ENCODE data around the gene DGKI.
A peak's percentile ranks its signal among the peaks of the same experiment; 100 is the strongest.
"Not testable (repeated sequence)": the region's sequence is repeated elsewhere in the genome, so short reads cannot be mapped to it uniquely, and the experiment has no call there.

DGKI gene

DNA sequence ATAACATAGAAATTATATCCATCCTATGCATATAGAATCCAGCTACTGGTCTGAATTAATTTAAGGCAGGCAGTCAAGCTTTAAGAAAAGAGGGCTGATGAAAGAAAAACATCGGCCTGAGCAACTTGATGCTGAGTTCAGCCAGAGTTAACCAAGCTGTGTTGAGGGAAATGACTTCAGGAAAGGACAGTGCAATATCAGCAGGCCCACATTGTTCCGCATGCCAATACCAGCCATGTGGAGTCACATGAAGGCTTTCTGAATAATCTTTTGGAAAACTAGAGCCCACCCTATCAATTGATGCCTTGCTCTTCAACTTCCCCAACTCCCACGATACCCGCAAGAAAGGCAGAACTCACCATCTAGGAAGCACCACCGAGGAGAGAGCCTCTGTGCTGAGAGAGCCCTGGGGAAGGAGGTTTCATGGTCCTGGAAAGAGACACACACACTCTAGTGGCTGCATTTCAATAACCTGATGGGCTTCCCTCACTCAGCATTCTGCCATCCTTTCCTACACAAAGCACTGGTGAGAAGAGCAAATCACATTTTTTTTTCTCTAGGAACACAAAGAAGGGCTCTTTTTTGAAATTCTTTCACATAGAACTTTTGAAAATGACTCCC is 377.5 kb downstream of the DGKI start:
- no peak for DNase-seq (ENCODE audit: low spot score)

DNA sequence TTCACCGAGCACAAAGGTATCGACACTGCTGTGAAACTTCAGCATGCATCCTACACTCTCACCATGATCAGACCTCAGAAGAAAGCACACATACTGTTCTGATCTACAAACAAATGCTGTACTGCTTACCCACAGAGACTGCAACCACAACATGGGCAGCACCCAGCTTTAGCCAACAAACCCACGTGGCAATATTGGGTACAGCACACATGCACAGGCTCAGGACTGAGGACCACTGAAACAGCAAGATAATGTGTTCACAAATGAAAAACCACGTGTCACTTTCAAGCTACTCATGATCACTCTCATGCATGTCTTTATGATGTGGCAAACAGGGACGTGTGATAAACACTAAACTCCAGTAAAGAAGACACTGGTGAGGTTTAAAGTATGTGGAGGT is 383.9 kb downstream of the DGKI start:
- no peak for DNase-seq (ENCODE audit: low spot score)

DNA sequence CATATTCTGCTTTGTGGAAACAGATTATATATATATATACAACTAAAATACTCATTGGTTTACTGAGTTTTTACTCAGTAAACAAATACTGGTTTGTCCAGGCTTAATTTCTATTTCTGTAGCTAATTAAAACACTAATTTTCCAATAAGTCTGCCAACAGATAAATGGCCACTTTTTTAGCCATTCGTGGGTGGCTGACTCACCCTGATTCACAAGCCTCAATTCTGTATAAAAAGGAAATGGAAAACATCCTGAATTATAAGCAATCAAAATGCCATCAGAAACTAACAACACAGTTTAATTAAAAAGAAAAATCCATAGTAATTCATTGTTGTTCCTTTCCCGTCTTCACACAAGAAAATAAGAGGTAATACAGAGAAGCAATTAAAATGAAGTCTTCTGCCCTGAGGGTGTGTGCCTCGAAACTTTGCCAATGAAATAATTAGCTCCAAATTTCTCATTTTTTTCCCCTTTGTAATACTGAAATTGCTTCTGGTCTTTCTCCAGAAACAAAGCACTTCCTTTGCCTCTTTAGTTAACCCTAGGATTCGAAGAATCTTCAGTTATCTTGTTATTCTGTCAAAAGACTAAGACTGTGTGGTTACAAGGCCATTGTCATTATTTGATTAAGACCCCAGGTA is 384.6 kb downstream of the DGKI start:
- peak; percentile 39 for DNase-seq (ENCODE audit: low spot score)

DNA sequence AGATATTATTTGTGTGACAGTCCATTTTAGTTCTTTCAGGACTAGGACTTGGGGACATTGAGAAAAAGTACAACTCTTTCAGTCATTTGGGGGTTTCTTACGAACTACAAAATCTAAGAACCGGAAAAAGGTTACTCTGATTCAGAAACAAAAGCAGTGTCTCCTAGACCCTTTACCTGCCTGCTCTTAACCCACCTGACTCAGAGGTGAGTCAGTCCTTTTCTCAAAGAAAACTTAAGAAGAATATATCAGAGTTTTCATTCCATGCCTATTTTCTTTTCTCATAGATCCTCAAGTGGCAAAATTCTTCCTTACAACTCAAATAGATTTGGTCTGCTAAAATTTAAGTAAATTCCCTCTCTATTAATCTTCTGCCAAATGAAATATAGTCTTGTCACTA is 388.4 kb downstream of the DGKI start:
- DNase-seq (ENCODE audit: low spot score): no peak

DNA sequence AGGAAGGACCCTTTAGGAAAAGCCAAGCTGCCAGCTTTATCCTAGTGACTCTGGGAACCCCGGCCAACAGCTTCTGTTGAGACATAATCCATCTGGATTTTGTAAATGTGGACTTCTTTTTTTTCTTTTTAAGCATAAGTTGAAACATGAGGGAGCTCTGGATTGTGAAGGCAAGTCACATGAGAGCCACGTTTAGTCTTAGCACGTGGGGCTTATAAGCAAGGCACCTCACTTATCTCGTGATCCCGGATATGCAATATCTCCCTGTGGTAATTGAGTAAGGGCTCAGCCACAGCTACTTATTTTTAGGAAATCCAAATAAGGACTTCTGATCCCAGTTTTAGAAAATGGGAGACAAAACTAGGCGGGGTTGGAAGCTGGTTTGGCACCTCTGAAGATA is 392.0 kb downstream of the DGKI start:
- DNase-seq (ENCODE audit: low spot score): peak; percentile 54

DNA sequence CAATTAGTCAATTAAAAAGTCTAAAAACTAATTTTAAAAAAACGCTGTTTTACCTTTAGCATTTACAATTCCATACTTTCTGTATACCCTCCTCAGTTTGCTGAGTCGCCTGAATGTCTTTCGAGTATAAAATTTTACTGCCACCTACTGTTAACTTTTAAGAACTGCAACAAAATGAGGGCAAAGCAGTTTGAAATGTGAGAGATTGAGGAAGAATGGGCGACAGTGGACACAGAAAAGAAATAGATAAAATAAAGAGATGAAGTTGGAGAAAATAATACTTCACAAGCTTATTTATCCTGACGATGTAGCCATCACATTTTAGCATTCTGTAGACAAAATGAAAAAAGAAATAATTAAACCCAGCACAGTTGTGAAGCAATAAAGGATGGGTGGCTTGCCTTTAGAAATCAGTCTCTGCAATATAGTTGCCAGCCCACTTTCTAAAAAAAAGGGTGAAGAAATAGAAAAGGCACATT is 392.5 kb downstream of the DGKI start:
- peak; percentile 45 for DNase-seq (ENCODE audit: low spot score)

DNA sequence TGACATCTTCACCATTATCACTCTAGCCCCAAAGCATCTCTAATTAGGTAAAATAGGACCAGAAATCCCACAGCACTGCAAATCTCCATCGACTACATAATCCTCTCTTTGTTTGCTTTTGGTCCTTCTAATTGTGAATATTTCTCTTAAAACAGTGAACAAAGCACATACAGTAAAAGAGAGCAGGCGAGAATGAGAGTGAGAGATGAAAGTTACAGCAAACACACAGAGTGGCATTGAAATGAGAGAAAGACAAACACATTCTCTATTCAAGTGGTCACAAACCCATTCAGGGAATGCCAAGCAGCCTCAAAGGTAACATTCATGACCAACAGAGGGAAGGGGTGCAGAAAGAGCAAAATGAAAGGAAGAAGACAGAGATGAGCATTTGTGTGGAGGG is 393.4 kb downstream of the DGKI start:
- no peak for DNase-seq (ENCODE audit: low spot score)

DNA sequence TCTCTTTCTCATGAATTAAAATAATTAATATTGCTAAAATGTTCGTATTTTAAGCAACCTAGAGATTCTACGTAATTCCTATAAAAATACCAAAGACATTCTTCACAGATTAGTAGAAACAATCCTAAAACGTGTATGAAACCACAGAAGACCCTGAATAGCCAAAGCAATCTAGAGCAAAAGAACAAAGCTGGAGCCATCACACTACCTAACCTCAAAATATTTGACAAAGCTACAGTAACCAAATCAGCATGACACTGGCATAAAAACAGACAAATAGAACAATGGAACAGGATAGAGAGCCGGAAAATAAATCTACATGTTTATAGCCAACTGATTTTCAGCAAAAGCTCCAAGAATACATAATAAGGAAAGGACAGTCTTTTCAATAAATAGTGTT is 397.8 kb downstream of the DGKI start:
- no peak for DNase-seq (ENCODE audit: low spot score)

DNA sequence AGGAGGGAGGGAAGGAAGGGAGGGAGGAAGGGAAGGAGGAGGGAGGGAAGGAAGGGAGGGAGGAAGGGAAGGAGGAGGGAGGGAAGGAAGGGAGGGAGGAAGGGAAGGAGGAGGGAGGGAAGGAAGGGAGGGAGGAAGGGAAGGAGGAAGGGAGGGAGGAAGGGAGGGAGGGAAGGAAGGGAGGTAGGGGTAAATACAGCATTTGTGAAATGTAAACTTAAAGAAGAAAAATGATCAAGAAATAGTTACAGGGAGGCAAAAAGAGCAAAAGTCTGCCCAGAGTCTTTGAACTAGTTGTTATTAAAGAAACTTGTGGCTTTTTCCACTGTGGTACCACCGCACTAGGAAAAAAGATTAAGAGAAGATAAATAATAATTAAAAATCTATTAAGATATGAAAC is 398.2 kb downstream of the DGKI start:
- DNase-seq (ENCODE audit: low spot score): not testable (repeated sequence)

DNA sequence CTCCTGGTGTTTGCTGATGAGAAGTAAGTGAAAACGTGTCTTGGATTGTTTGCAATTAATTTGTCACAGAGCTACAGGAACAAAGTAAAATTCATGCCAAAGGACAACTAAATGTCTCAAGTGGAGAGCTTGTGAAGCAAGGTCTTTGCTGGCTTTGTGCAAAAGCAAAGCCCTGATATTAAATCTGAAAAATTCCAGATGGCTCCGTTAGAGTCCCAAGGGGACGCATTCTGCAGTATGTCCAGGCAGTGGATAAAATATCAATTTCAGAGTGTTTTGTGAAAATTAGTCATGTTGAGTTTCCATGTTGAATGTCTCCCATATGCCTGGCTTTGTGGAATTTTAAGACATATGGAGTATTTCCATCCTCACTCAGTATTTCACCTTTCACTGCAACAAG is 400.7 kb downstream of the DGKI start:
- DNase-seq (ENCODE audit: low spot score): no peak

DNA sequence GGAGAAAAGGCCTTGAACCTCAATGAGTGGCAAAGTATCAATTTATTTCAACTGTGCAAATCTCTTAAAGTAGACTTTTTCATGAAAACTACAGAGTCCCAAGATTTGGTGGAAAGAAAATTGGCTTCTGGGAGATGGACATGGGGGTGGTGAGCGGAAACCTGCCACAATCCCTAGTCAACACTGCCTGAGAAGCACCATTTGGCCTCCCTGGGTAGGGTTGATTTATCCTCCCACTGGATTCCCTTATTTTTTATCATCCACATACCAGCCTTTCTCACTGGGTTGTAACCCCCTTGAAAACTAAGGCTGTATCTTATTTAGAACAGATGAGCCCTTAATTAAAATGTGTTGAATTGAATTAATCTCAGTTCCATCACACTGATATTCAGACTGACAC is 401.5 kb downstream of the DGKI start:
- DNase-seq (ENCODE audit: low spot score): no peak

DNA sequence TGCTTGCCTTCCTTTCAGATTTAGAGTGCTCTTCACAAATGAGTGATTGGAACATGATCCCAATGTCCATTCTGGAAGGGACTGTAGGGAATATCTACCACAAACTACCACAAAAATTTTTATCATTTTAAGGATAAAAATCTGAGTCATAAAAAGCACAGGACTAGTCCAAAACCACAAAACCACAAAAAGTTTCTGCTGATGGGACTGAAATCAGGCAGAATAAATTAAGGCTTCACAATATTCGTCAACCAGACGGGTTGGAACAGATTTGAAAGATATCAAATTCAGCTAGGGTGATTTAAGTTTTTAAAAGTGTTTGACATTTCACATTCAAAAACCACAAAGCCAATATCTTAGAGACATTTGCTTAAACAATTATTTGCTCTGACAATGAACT is 403.2 kb downstream of the DGKI start:
- DNase-seq (ENCODE audit: low spot score): peak; percentile 54

DNA sequence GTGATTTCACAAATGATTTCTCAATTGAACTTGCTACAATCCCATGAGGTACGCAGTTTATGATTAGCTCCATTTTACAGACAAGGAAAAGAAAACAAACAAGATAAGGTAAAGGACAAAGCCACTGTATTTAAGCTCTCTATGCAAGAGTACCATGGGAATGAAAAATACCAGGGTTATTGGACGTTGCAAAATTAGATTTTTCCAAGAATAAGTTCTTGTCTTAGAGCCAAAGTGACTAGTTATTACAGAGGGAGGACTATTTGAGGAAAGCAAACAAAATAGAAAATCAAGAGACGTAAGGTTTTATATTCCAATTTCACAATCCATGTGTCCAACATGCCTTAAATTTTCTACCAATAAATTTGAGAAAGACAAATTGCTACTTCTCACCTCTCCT is 405.3 kb downstream of the DGKI start:
- no peak for DNase-seq (ENCODE audit: low spot score)

DNA sequence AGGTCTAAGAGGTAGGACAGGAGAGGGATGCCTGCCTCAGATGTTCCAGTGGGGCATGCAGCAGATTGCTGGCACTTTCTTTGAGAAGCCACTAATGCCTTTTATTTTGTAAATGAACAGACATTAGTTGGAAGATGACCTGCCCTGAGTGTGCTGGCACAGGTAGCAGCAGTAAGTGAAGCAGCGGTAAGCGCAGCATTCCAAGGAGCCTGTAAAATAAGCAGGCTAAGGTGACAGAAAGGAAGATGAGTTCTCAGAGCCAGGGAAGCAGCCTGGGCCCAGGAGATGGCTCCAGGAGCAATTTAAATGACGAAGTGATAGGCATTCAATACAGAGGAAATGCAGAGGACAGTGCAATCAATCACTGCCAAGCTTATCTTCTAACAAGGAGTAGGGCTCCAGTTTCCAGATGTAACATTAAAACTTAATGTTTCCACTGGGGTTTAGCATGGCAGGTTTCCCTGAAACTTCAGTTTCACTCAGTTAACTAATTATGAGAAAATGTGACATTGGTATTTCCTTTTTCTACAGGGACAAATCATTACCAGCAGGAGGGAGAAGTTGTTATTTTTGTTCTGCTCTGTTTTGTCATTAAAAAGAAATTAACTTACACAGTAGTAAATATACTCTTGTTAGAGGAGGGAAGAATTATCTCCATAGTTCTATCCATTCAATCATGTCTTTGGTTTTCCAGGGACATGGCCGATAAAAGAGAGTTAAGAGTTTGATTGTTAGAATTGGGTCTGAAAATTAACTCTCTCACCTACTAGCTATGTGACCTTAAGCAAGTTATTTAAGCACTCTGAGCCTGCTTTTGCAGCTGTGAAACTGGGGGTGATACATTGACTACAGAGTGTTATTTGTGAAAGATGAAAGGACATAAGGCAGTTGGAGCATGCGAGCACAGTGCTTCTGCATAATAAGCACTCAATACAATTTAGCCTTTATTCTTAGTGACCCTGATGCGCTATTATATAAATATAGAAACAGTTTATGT is 406.6 kb downstream of the DGKI start:
- DNase-seq (ENCODE audit: low spot score): peak; percentile 49

DNA sequence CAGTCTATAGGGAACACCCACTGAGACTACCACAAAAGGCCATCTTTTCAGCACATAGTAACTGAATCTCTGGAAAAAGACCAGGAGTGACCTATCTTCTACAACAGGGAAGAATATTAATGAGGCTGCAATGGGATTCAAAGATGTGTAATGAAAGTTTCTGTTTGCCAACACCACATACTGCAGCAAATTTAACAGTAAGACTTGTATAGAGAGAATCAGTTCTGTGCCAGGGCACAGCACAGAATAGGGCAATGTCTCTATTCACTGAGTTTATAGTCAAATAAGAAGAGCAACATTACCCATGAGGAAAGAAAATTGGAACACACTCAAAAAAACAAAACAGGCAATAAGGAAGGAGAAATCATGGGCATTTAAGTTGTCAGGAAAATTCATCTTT is 411.8 kb downstream of the DGKI start:
- no peak for DNase-seq (ENCODE audit: low spot score)

DNA sequence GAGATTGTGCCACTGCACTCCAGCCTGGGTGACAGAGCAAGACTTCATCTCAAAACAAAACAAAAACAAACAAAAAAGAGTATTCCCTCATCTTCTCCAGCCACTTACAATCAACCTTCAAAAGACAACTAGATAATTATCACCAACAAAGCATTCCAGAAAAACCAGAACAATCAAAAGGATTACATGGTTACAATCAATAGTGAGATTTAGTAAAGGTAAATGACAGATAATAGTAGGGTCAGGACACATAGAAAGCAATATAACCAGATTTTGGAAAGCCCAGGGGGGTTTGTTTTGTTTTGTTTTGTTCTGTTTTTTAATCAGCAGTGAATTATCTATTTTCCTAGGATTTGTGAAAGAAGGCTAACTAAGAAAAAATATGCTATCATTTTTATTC is 412.2 kb downstream of the DGKI start:
- no peak for DNase-seq (ENCODE audit: low spot score)

DNA sequence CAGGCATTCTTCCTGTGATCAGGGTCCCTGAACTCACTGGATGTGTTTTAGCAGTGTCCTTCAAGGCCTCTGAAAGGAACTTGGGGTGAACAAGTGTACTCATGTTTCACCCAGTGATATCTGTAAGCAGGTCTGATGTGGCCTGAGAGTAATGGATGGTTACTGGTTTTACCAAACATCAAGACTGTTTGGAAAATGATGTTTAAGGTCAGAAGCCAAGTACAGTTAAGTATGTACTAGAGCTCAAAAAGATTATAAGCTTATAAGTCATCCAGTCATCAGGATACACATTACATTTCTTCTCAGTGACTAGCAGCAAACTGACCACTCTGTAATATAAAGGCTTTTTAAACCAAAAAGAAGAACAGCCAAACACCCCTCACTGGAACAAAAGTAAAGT is 423.5 kb downstream of the DGKI start:
- DNase-seq (ENCODE audit: low spot score): no peak

DNA sequence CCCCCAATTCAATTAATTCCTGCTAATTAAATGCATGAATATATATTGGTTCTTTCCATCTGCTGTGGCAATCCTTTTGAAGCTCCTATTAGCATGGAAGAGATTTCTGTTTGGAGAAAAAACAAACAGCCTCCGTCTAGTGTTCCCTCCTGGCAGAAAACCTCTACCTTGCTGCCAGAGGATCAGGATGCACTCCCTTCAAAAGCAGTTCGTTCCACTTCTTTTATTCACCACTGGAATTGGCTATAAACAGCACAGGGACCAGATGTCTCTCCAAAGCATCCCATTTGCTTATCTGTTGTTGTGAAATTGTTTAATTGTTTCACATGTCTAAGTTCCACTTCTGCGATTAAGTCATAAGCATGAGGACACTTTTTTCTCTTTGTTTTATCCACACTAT is 425.4 kb downstream of the DGKI start:
- no peak for DNase-seq (ENCODE audit: low spot score)

DNA sequence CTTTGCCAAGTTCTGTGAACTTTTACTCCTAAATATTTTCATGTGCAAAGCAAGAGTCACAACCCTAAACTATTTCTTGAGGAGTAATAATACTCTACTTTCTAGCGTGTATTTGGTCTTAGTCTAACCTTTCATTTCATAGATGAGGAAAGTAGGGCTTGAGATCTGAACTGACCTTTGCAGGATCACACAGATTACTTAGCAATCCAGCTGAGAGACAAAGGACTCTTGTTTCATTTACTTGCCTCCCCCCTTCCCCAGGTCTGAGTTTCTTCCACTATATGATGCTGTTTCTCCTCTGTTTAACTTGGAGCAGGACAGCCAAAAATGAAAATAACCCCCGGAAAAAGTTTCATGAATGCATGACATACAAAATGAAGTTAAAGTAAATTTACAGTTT is 427.9 kb downstream of the DGKI start:
- no peak for DNase-seq (ENCODE audit: low spot score)

DNA sequence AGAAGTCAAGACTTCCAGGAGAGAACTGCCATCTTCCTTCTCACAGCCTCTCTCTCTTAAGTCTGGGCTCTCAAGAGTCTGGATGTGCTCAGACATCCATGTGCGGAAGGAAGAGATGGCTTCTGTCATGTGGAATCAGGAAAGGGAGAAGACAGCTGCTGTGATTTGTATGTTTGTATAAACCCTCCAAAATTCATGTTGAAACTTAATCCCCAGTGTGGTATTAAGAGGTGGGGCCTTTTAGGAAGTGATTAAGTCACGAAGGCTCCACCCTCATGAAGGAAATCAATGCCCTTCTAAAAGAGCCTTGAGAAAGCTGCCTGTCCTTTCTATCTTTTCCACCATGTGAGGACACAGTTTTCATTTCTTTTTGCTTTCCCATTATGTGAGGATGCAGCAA is 429.3 kb downstream of the DGKI start:
- DNase-seq (ENCODE audit: low spot score): no peak

DNA sequence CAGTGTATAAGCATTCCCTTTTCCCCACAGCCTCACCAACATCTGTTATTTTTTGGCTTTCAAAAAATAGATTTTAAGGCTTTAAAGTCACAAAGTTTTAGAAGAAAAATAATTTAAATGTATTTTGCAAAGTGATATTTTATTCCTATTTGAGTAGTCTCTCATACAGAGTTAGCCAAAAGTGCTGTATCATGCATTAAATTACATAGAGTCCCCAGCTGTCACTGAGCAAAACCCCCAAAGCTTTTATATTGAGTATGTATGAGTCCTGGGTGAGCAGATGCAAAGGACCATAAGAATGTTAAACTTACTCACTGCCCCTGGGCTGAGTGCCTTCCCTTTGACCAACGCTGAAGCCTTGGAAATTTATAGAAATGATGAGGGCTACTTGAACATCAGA is 432.9 kb downstream of the DGKI start:
- DNase-seq (ENCODE audit: low spot score): no peak

DNA sequence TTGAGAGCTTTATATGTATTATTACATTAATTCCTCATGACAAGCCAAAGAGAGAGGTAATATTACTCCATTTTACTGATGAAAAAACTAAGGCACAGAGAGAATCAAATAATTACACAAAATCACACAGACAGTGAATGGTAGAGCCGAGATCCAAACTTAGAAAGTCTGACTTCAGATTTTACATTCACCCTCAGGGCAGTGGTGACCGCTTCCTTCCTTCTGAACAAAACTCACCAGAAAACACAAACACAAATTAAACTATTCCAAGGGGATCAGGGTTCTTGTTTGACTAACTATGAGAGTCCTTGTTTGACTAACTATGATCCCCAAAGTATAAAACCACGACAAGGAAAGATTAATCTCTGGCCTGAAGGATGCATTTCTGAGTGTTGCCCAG is 435.3 kb downstream of the DGKI start:
- no peak for DNase-seq (ENCODE audit: low spot score)

DNA sequence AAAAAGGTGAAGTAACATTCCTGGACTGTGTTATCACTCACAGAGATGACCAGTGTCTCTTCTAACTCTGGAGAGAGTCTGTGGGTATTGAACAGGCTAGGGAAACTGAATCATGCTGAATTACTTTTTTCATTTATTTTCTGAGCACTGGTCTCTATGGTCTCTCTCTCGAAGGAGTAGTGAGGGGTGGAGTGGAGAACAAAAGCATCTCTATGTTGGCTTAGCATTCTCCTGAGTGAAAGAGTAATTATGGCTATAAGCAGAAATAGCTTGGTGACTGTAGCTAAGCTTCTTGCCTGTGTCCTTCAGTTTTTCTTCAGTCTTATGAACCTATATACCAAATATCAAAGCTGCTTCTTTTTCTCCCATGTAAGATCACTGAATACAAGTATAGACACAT is 438.6 kb downstream of the DGKI start:
- DNase-seq (ENCODE audit: low spot score): no peak
